Pulmonary artery endothelial cell (primary cell): ENCODE results near the gene MAMSTR. TPM values are rescaled to one million over a fixed set of nuclear protein-coding genes. Genes with fewer than 3 reads are reported as not detected.
A peak's percentile ranks its signal among the peaks of the same experiment; 100 is the strongest.

Experiments
- DNase-seq: peaks from one replicate; pipeline ENCODE4 v3.0.0-alpha.2; 2011; ENCODE audit warnings: low read depth, low spot score
- total RNA-seq: library from RNA; depleted of rRNA; stranded (reverse); fragments of >200 nt; gene quantifications from 2 replicates; pipeline ENCODE4 v1.2.3, GENCODE V29; 2014

The MAMSTR gene
- total RNA-seq, 1 donor from 2014 or later, result 0.20 TPM

DNA sequence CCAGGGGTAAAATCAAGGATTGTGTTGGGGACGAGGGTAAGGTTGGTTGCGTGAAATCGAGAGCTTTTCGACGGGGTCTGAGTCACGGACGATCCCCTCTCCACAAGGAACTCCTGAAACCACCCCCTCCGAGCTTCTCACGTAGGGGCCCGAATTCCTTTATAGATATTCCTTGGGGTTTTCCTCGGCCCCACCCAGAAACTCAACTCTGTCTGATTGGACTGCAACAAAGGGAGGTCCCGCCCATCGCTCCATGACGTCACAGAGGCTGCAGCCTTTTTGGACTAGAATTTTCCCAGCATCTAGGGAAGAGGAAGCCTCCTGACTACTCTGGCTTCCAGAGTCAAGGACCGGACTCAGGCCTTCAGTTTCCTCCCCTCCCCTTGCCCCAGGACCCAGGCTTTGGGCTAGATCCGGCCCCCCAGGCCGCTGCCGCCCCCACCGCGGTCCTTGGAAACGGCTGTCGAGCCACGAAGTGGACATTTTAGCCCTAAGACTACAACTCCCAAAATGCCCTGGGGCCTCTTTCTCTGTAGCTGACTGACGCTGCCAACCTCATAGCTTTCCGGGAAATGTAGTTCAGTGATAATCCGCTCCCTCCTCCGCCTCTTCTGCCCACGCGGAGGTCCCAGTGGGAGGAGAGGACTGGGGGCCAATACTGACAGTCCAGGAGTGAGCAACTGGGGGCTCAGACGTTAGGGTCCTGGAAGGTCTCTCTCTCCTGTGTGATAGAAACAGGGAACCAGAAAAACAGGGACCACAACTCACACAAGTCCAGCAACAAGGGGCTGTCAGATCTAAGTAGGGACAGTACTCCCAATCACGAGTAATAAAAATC, 27.4 kb upstream of the MAMSTR start, which contains the start of gene IZUMO1:
Gene IZUMO1, minus strand, starts transcription at position 172 of the 838 bp plus-strand sequence. CDS start 1,050 bp downstream, outside the sequence.
- peak; percentile 84 for DNase-seq

GRCh38 chr19:48746110-48746509, 26.6 kb upstream of the MAMSTR start:
- no peak for DNase-seq

DNA sequence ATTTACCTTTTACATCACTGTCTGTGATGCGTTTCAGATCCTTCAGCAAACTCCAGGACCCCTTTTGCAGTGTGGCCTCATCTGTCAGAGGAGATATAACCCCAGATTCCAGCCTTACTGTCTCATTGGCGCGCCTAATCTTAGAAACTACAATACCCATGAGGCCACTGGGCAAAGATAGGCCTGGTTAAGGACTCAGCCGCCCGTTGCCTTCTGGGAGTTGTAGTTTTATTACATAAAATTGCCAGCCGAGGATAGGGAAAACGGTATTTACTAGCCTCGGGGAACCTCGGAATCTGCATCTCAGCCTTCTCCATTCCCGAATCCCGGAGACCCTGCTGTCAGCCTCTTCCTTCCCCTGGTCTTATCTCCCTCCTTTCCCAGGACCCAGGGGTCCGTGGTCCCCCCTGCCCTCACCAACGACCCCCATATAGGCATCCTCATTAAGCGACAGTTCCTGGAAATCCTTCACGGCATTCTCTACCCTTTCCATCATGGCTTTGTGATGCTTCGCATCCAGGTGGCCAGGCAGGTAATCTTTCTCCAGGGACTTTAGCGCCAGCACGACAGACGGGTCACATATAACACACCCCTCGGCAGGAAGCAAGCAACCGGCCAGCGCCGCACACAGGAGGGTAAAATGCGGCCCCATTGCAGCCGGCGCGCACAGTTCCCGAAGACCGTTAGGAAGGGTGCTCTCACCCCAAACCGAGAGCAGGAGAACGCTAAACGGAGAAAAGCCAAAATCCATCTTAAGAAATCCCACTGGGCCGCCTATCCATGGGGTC, 25.9 kb upstream of the MAMSTR start:
- no peak for DNase-seq

DNA sequence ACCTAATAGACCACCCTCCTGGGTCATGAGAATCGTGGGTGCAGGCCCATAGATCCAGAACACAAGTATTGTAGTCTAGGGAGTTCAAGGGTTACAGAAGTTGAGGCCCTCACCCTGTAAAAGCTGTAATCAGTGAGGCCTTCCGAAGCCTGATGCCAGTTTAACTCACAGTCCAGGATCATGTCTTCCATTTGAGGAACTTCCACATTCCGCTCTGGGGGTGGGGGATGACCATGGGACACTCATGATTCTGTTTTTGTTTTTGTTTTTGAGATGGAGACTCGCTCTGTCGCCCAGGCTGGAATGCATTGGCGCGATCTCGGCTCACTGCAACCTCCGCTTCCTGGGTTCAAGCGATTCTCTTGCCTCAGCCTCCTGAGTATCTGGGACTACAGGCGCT, 22.6 kb upstream of the MAMSTR start:
- DNase-seq, result no peak

DNA sequence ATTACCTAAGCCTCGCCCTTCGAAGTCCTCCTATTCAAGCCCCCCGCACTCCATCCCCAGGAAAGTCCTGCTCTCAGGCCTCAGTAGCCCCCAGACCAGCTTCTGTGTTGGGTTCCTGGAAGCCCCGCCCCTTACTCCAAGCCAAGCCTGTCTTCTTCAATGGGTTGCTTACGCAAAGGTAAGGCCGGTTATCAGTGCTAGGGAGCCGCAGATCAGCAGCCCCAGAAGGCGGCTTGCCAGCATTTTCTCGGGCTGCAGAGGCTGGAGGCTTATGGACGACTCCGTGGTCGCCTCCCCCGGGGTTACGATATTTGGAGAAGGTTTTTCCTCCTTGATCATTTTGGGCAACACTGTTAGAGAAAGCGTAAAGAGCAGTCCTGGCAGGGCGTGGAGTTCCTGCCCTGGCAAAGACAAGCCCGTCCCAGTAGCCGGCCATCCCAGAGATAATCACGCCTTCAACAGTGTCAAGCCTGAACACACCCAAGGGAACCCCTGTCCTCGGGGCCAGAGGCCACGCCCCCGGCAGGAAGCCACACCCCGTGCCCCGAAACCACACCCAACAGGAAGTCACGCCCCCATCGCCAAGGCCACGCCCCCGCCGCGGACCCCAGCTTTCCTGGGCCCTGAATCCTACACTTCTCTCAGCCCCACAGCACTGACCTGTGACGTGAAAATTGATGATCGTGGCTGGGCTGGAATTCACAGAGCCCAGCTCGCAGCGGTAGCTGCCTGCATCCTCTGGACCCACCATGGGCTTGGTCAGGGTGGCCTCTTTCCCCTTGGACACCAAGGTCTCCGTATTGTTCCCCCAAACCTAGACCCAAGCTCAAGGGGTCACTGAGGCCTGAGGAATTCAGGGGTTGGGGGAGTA, 21.8 kb upstream of the MAMSTR start:
- no peak for DNase-seq

GRCh38 chr19:48740164-48740972, 20.8 kb upstream of the MAMSTR start, which contains the start of gene RASIP1:
TSS of gene RASIP1 (minus strand) at chr19:48740610. CDS start at chr19:48740282, 328 bp downstream.
- DNase-seq, result no peak

GRCh38 chr19:48739404-48740163, 20.1 kb upstream of the MAMSTR start:
- no peak for DNase-seq

- peak; percentile 64 for DNase-seq
Measured at GRCh38 chr19:48738557-48739403, 19.3 kb upstream of the MAMSTR start.

- DNase-seq, result no peak
Measured at GRCh38 chr19:48737360-48737998, 18.0 kb upstream of the MAMSTR start.

- DNase-seq, result no peak
Measured at GRCh38 chr19:48735031-48735615, 15.6 kb upstream of the MAMSTR start.

GRCh38 chr19:48734625-48735024, 15.1 kb upstream of the MAMSTR start:
- DNase-seq, result no peak

- no peak for DNase-seq
Measured at GRCh38 chr19:48731452-48731851, 11.9 kb upstream of the MAMSTR start.

- no peak for DNase-seq
Measured at GRCh38 chr19:48728911-48729664, 9.6 kb upstream of the MAMSTR start.

- DNase-seq, result no peak
Measured at GRCh38 chr19:48726556-48726955, 7.0 kb upstream of the MAMSTR start.

- peak; percentile 99 for DNase-seq
Measured at GRCh38 chr19:48724796-48725753, 5.5 kb upstream of the MAMSTR start.

GRCh38 chr19:48722196-48722708, 2.7 kb upstream of the MAMSTR start:
- no peak for DNase-seq
